ENCODE results near the gene YLPM1. TPM values are rescaled to one million over a fixed set of nuclear protein-coding genes. Genes with fewer than 3 reads are reported as not detected.
A peak's percentile ranks its signal among the peaks of the same experiment; 100 is the strongest.

Gene YLPM1
- total RNA-seq (10 to 100 TPM; 27.9 to 58.6 (median 47.5) TPM), polyA plus RNA-seq (10 to 100 TPM; 24.0 to 51.1 (median 29.5) TPM)
- long read RNA-seq, donor 1, partial matches to known transcripts: 0 of 4 reads
- long read RNA-seq, donor 1, other reads (novel, unspliced or antisense): 0 of 4 reads
- long read RNA-seq, donor 2, transcript YLPM1-204 (2 exons, 2,085 nt): major isoform, 5 of 10 reads
- long read RNA-seq, donor 2, partial matches to known transcripts: 5 of 10 reads
- long read RNA-seq, donor 2, other reads (novel, unspliced or antisense): 0 of 10 reads
- long read RNA-seq, donor 3, partial matches to known transcripts: 5 of 8 reads
- long read RNA-seq, donor 3, other reads (novel, unspliced or antisense): 0 of 8 reads
- long read RNA-seq, donor 4, partial matches to known transcripts: 4 of 4 reads
- long read RNA-seq, donor 4, other reads (novel, unspliced or antisense): 0 of 4 reads
- long read RNA-seq, donor 5, partial matches to known transcripts: 18 of 20 reads
- long read RNA-seq, donor 5, other reads (novel, unspliced or antisense): 1 of 20 reads
- long read RNA-seq, donor 6, partial matches to known transcripts: 2 of 4 reads
- long read RNA-seq, donor 6, other reads (novel, unspliced or antisense): 1 of 4 reads
- long read RNA-seq, donor 7, partial matches to known transcripts: 0 of 5 reads
- long read RNA-seq, donor 7, other reads (novel, unspliced or antisense): 0 of 5 reads
- long read RNA-seq, donor 8, full-length matches to known transcripts: 4 of 19 reads
- long read RNA-seq, donor 8, partial matches to known transcripts: 15 of 19 reads
- long read RNA-seq, donor 8, other reads (novel, unspliced or antisense): 0 of 19 reads
- long read RNA-seq, donor 9, partial matches to known transcripts: 6 of 10 reads
- long read RNA-seq, donor 9, other reads (novel, unspliced or antisense): 0 of 10 reads
- long read RNA-seq, donor 10, partial matches to known transcripts: 5 of 7 reads
- long read RNA-seq, donor 10, other reads (novel, unspliced or antisense): 0 of 7 reads

- intact Hi-C loops (cut with DNase I): no loop called here
- H3K9me3 ChIP-seq (replicated peaks in 1 of 3): no peaks in the 10 kb centered on the region
- no peaks in the 10 kb centered on the region for H3K36me3 ChIP-seq (replicated peaks in 1 of 2)
- peaks cover 18 to 39% of the 10 kb centered on the region in 2 donors for H3K4me1 ChIP-seq (replicated peaks in 1 of 2)
- H3K4me3 ChIP-seq: peak within 1 kb of the TSS; percentile 54 to 96 (median 96)
- WGBS, 4 donors: 0 to 1% (median 1%) methylated on average over 25 to 76 of the region's 76 CpGs
- TF ChIP-seq CTCF (IDR thresholded peaks at IDR 0.05): peak in 4 of 6 experiments; percentile 36 to 48 (median 40)
- peak; percentile 80 to 87 for TF ChIP-seq POLR2A (IDR thresholded peaks at IDR 0.05)
- peak within 1 kb of the TSS in 4 of 5 donors; percentile 84 to 89 (median 88) for H3K27ac ChIP-seq
- no peaks in the 10 kb centered on the region for H3K27me3 ChIP-seq
- DNase-seq: peak; percentile 91 to 96 (median 94)
These were observed at the start of gene YLPM1 for GRCh38 chr14:74762917-74763802. Gene YLPM1 (plus strand): TSS chr14:74763316. CDS start chr14:74763490, 174 bp downstream.

- TF ChIP-seq CTCF (IDR thresholded peaks at IDR 0.05): no peak
- no peak for TF ChIP-seq POLR2A (IDR thresholded peaks at IDR 0.05)
- peaks cover 4 to 47% of the 10 kb centered on the region in 2 donors for H3K4me1 ChIP-seq (replicated peaks in 1 of 2)
- no peaks in the 10 kb centered on the region for H3K9me3 ChIP-seq (replicated peaks in 1 of 3)
- no peak for DNase-seq
- WGBS, 4 donors: 10 to 16% (median 12%) methylated on average over 6 of the region's 6 CpGs
- intact Hi-C loops (cut with DNase I): no loop called here
- H3K36me3 ChIP-seq (replicated peaks in 1 of 2): peaks cover 0 to 35% of the 10 kb centered on the region in 2 donors
- no peaks in the 10 kb centered on the region for H3K27me3 ChIP-seq
- peak overlapping the region; percentile 3 to 90 (median 71) for H3K27ac ChIP-seq
- H3K4me3 ChIP-seq: peak overlapping the region; percentile 6 to 89 (median 58)
These were observed 49.8 kb upstream of the YLPM1 start for GRCh38 chr14:74713395-74713735.

GRCh38 chr14:74720526-74720925 is 42.6 kb upstream of the YLPM1 start:
- intact Hi-C loops (cut with DNase I): no loop called here
- Histone ChIP-seq H3K4me3 (no peak overlapping the region), H3K27me3 (no peaks in the 10 kb centered on the region), H3K36me3 (replicated peaks in 1 of 2) (peaks cover 0 to 55% of the 10 kb centered on the region in 2 donors), H3K27ac (no peak overlapping the region), H3K9me3 (replicated peaks in 1 of 3) (no peaks in the 10 kb centered on the region), H3K4me1 (replicated peaks in 1 of 2) (no peaks in the 10 kb centered on the region)
- TF ChIP-seq POLR2A (IDR thresholded peaks at IDR 0.05): no peak
- no peak for TF ChIP-seq CTCF (IDR thresholded peaks at IDR 0.05)
- no peak for DNase-seq

All from adrenal gland (tissue), 19 donors.